PFSK-1 (cell line): ENCODE measurements around the gene CPNE6.

Experiments used
- FOXP2 ChIP-seq: optimal IDR thresholded peaks from 2 replicates; pipeline ENCODE3; 2011; ENCODE audit warnings: borderline replicate concordance, control low read depth, inconsistent platforms; ENCODE audit not compliant: insufficient read depth; ENCODE audit errors: extremely low read length, extremely low read depth
- POLR2AphosphoS5 ChIP-seq: IDR thresholded peaks from 2 replicates; pipeline ENCODE4 v1.6.1; 2012; ENCODE audit warnings: low read depth, mild to moderate bottlenecking, control low read depth, low read length, moderate library complexity
- REST ChIP-seq, 2 experiments: IDR thresholded peaks; 2 replicates each; pipeline versions ENCODE4 v1.6.1 to v1.8.0; 2011 to 2012; ENCODE audit warnings: low read depth in 2 of 2, low read length in 2 of 2, control low read depth in 1 of 2, inconsistent platforms in 1 of 2, mild to moderate bottlenecking in 1 of 2, moderate library complexity in 1 of 2; ENCODE audit not compliant: insufficient read depth in 1 of 2
- SIN3A ChIP-seq: IDR thresholded peaks from 2 replicates; pipeline ENCODE4 v1.6.1; 2012; ENCODE audit warnings: mild to moderate bottlenecking, low read length, moderate library complexity, borderline replicate concordance; ENCODE audit not compliant: insufficient read depth
- TAF1 ChIP-seq: IDR thresholded peaks from 2 replicates; pipeline ENCODE4 v1.6.1; 2012; ENCODE audit warnings: low read length, control low read depth, borderline replicate concordance; ENCODE audit not compliant: insufficient read depth

The CPNE6 gene

GRCh38 chr14:24110060-24110459, 38.7 kb downstream of the CPNE6 start:
- TF ChIP-seq POLR2AphosphoS5 (no peak), SIN3A (no peak), FOXP2 (no peak), TAF1 (no peak), REST (IDR thresholded peaks at IDR 0.05; ENCODE audit: insufficient read depth in 1 of 2, low read depth in 2 of 2, low read length in 2 of 2) (no peak)

GRCh38 chr14:24110523-24110922, 39.2 kb downstream of the CPNE6 start:
- TF ChIP-seq SIN3A (no peak), TAF1 (no peak), REST (IDR thresholded peaks at IDR 0.05; ENCODE audit: insufficient read depth in 1 of 2, low read depth in 2 of 2, low read length in 2 of 2) (no peak), POLR2AphosphoS5 (no peak)

DNA sequence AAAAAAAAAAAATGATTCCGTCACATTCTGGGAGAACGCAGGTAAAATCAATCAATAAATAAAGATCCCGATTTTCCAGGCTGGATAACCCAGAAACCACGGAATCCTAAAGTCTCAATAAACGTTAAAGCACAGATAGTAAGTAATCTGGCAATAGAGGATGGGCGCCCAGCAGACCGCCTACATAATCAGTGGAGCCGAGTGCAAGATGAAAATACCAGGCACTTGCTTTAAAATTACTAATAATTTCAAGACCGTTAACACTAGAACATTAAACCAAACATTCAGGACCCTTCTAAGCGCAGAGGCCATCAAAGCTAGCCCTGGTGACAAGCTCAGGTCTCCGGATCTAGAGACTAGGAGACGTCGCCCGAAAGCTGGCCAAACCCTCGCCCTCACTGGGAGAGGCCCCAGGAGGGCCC, 42.0 kb downstream of the CPNE6 start:
- no peak for TF ChIP-seq FOXP2
- no peak for TF ChIP-seq TAF1
- TF ChIP-seq SIN3A, result no peak
- TF ChIP-seq REST (IDR thresholded peaks at IDR 0.05; ENCODE audit: insufficient read depth in 1 of 2, low read depth in 2 of 2, low read length in 2 of 2), result no peak
- no peak for TF ChIP-seq POLR2AphosphoS5

GRCh38 chr14:24113801-24114531, 42.6 kb downstream of the CPNE6 start:
- TF ChIP-seq SIN3A, result peak; percentile 64; the same call in 1 of the 2 replicates
- peak; percentile 65 for TF ChIP-seq POLR2AphosphoS5
- TF ChIP-seq TAF1, result peak; percentile 48; the same call in 1 of the 2 replicates
- TF ChIP-seq REST (IDR thresholded peaks at IDR 0.05; ENCODE audit: insufficient read depth in 1 of 2, low read depth in 2 of 2, low read length in 2 of 2), result no peak
- TF ChIP-seq FOXP2, result no peak
